ENCODE results near the gene PRR7.

PRR7 gene

GRCh38 chr5:177447611-177448243 is 1.1 kb downstream of the PRR7 start:
- DNase-seq (ENCODE audit: low read depth, low spot score): no peak
- peak overlapping the region; percentile 66 for H3K4me3 ChIP-seq (ENCODE audit: low read length)

- no peak overlapping the region for H3K4me3 ChIP-seq (ENCODE audit: low read length)
- DNase-seq (ENCODE audit: low read depth, low spot score): no peak
These were observed 1.8 kb downstream of the PRR7 start for GRCh38 chr5:177448244-177448950.

- no peak for DNase-seq (ENCODE audit: low read depth, low spot score)
- no peak overlapping the region for H3K4me3 ChIP-seq (ENCODE audit: low read length)
These were observed 2.8 kb downstream of the PRR7 start for GRCh38 chr5:177449140-177450061.

GRCh38 chr5:177450667-177451424 is 4.2 kb downstream of the PRR7 start:
- no peak for DNase-seq (ENCODE audit: low read depth, low spot score)

GRCh38 chr5:177452688-177453638 is 6.3 kb downstream of the PRR7 start:
- no peak overlapping the region for H3K4me3 ChIP-seq (ENCODE audit: low read length)
- DNase-seq (ENCODE audit: low read depth, low spot score): no peak

More at GRCh38 chr5:177450667-177451424, 4.2 kb downstream of the PRR7 start:
- H3K4me3 ChIP-seq (ENCODE audit: low read length): no peak overlapping the region

- DNase-seq (ENCODE audit: low read depth, low spot score): no peak
- peak overlapping the region; percentile 68 for H3K4me3 ChIP-seq (ENCODE audit: low read length)
These were observed 7.3 kb downstream of the PRR7 start for GRCh38 chr5:177453852-177454396.

GRCh38 chr5:177454397-177455035 is 7.9 kb downstream of the PRR7 start:
- peak; percentile 68 for DNase-seq (ENCODE audit: low read depth, low spot score)
- peak overlapping the region; percentile 68 for H3K4me3 ChIP-seq (ENCODE audit: low read length)

- peak overlapping the region; percentile 68 for H3K4me3 ChIP-seq (ENCODE audit: low read length)
- DNase-seq (ENCODE audit: low read depth, low spot score): peak; percentile 88
These were observed 8.5 kb downstream of the PRR7 start for GRCh38 chr5:177455036-177455660.

- DNase-seq (ENCODE audit: low read depth, low spot score): peak; percentile 92
These were observed 9.3 kb downstream of the PRR7 start for GRCh38 chr5:177455661-177456590.

GRCh38 chr5:177456591-177456964 is 10.0 kb downstream of the PRR7 start:
- H3K4me3 ChIP-seq (ENCODE audit: low read length): no peak overlapping the region
- DNase-seq (ENCODE audit: low read depth, low spot score): no peak

More at GRCh38 chr5:177455661-177456590, 9.3 kb downstream of the PRR7 start:
- H3K4me3 ChIP-seq (ENCODE audit: low read length): peak overlapping the region; percentile 68

GRCh38 chr5:177456976-177457851 is 10.6 kb downstream of the PRR7 start:
- no peak overlapping the region for H3K4me3 ChIP-seq (ENCODE audit: low read length)
- DNase-seq (ENCODE audit: low read depth, low spot score): peak; percentile 89

GRCh38 chr5:177457852-177458681 is 11.5 kb downstream of the PRR7 start:
- no peak for DNase-seq (ENCODE audit: low read depth, low spot score)
- H3K4me3 ChIP-seq (ENCODE audit: low read length): no peak overlapping the region

- no peak for DNase-seq (ENCODE audit: low read depth, low spot score)
- no peak overlapping the region for H3K4me3 ChIP-seq (ENCODE audit: low read length)
These were observed 12.3 kb downstream of the PRR7 start for GRCh38 chr5:177458912-177459350.

GRCh38 chr5:177459357-177459756 is 12.7 kb downstream of the PRR7 start:
- H3K4me3 ChIP-seq (ENCODE audit: low read length): no peak overlapping the region
- no peak for DNase-seq (ENCODE audit: low read depth, low spot score)

Data from Jurkat, Clone E6-1 (cell line).